Activated naive CD8-positive, alpha-beta T cell treated with anti-CD3 and anti-CD28 coated beads for 36 hours (primary cell): ENCODE results near the gene LETM1. TPM values are rescaled to one million over a fixed set of nuclear protein-coding genes. Genes with fewer than 3 reads are reported as not detected.

Source experiments
- DNase-seq: peaks from one replicate; pipeline ENCODE4 v3.0.0; 2021
- H3K27ac Mint-ChIP-seq: one replicate; pipeline ENCODE4 v1.8.0; 2022; ENCODE audit warnings: mild to moderate bottlenecking, moderate library complexity, mixed read lengths
- H3K27me3 Mint-ChIP-seq: one replicate; pipeline ENCODE4 v1.8.0; 2022; ENCODE audit warnings: mild to moderate bottlenecking, mixed read lengths
- H3K36me3 Mint-ChIP-seq: one replicate; pipeline ENCODE4 v1.8.0; 2021; ENCODE audit warnings: mild to moderate bottlenecking, mixed read lengths
- H3K4me1 Mint-ChIP-seq: one replicate; pipeline ENCODE4 v1.8.0; 2021; ENCODE audit warnings: mixed read lengths
- H3K4me3 Mint-ChIP-seq: one replicate; pipeline ENCODE4 v1.8.0; 2022; ENCODE audit warnings: mild to moderate bottlenecking, moderate library complexity, mixed read lengths
- H3K9me3 Mint-ChIP-seq: one replicate; pipeline ENCODE4 v1.8.0; 2022; ENCODE audit warnings: mixed read lengths
- total RNA-seq, 2 experiments: library from RNA; stranded (reverse); gene quantifications; one replicate each; pipeline ENCODE4 v1.2.3, GENCODE V29; 2021

The LETM1 gene
- 10 to 100 TPM; 76.6 to 77.3 TPM for total RNA-seq

DNA sequence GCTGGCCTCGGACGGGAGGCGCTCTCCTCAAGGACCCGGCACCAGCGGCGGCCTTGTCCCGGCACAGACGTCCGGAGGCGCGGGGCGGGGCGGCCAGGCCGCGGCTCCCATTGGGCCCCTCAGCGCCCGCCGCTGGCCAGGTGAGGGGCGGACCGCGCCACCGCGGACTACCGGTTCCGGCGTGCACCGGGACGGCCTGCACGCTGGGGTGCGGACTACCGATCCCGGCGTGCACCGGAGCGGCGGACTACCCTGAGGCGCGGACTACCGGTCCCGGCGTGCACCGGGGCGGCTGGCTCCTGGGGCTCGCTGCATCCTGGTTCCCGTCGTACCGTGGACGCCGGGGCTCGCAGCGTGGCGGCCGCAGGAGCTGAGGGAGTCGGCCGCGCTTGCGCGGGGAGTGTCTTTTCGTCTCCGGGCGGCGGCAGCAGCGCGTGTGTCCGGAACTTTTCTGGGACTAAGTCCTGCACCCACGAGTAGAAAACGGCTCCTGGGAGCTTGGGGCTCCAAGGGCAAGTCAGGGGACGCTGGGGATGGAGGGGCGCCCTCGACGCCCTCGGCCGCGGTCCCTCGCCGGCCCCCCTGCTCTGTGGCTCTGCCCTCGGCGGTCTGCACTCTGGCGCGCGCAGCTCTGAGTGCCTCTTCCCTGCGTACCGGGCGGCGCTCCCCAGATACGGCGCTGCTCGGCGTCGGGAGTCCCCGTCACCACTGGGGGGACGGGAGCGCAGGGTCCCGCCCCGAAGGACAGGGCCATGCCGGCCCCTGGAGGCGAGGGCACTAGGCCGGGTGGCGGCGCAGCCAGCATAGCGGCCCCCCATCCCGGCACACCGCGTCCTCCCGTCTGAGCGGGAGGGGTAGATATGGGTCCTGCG, at the start of gene LETM1:
Gene LETM1, minus strand, starts transcription at position 86 of the 872 bp plus-strand sequence. CDS start 206 bp downstream, outside the sequence.
- Mint-ChIP-seq H3K27ac (peak within 1 kb of the TSS; percentile 74), H3K9me3 (no peaks in the 10 kb centered on the region), H3K4me1 (peaks cover 36% of the 10 kb centered on the region), H3K36me3 (peaks cover 17% of the 10 kb centered on the region), H3K4me3 (peak within 1 kb of the TSS; percentile 90), H3K27me3 (no peaks in the 10 kb centered on the region)
- peak; percentile 97 for DNase-seq

DNA sequence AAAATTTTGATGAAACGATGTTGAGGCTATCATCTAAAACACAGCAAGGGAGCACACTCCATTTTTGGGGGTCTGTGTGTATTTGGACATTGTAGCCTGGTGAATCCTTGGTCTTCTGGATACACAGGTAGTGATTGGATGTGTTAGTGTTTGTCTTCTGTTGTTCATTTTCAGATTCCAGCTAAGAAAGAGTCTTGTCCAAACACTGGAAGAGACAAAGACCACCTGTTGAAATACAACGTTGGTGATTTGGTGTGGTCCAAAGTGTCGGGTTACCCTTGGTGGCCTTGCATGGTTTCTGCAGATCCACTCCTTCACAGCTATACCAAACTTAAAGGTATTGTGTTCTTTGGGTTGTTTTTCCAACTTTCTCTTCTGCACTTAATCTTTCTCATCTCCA, 48.1 kb upstream of the LETM1 start:
- Mint-ChIP-seq H3K4me1 (peaks cover 17% of the 10 kb centered on the region), H3K27me3 (no peaks in the 10 kb centered on the region), H3K27ac (no peak overlapping the region), H3K9me3 (no peaks in the 10 kb centered on the region), H3K36me3 (peaks cover 55% of the 10 kb centered on the region), H3K4me3 (no peak overlapping the region)
- DNase-seq, result no peak

DNA sequence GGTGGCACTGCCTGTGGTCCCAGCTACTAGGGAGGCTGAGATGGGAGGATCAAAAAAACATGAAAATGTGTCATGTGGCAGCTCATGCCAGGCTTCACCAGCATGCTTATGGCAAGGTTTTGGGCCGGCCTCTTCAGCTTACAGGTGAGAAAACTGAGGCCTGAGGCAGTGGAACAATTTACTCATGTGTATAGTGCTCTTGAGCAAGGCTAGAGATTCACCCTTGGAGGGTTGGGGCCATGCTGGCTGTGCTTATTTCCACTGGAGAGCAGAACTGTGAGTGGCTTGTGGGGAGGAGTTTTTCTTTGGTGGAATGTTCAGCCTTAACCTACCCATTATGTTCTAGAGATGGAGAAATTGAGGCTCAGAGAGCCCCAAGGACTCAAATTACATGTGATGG, 47.1 kb upstream of the LETM1 start:
- Mint-ChIP-seq H3K36me3 (peaks cover 51% of the 10 kb centered on the region), H3K27ac (no peak overlapping the region), H3K27me3 (no peaks in the 10 kb centered on the region), H3K4me1 (peaks cover 17% of the 10 kb centered on the region), H3K9me3 (no peaks in the 10 kb centered on the region), H3K4me3 (no peak overlapping the region)
- no peak for DNase-seq

DNA sequence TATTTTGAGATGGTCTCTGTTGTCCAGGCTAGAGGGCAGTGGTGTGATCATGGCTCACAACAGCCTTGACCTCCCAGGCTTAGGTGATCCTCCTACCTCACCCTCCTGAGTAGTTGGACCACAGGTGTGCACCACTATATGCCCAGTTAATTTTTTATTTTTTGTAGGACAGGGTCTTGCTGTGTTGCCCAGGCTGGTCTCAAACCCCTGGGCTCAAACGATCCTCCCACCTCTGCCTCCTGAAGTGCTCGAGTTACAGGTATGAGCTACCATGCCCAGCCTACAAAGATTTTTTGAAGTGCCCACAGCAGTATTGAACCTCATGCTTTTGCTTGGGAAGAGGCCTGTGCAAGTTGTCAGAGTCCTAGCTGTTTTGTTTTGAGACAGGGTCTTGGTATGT, 46.3 kb upstream of the LETM1 start:
- H3K9me3 Mint-ChIP-seq, result no peaks in the 10 kb centered on the region
- no peak overlapping the region for H3K4me3 Mint-ChIP-seq
- H3K27ac Mint-ChIP-seq, result no peak overlapping the region
- H3K27me3 Mint-ChIP-seq, result no peaks in the 10 kb centered on the region
- peaks cover 54% of the 10 kb centered on the region for H3K36me3 Mint-ChIP-seq
- peaks cover 17% of the 10 kb centered on the region for H3K4me1 Mint-ChIP-seq
- no peak for DNase-seq

DNA sequence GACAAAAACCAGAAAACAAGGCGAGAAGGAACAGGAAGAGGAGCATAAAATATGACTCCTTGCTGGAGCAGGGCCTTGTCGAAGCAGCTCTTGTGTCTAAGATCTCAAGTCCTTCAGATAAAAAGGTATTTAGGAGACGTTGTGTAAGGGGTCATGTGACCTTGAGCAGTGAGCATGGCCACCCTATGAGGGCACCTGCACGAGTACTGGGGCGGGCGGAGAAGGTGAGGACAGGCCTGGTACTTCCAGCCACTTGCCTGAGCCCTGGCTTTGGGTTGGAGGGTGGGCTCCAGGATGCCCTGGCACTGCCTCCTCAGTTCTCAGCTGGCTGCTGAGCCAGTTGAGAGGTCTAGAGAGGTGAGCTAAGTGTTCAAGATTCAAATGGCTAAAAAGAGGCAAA, 45.2 kb upstream of the LETM1 start:
- no peak overlapping the region for H3K27ac Mint-ChIP-seq
- H3K9me3 Mint-ChIP-seq, result no peaks in the 10 kb centered on the region
- peaks cover 21% of the 10 kb centered on the region for H3K4me1 Mint-ChIP-seq
- H3K4me3 Mint-ChIP-seq, result no peak overlapping the region
- H3K36me3 Mint-ChIP-seq, result peaks cover 51% of the 10 kb centered on the region
- H3K27me3 Mint-ChIP-seq, result no peaks in the 10 kb centered on the region
- DNase-seq, result no peak

DNA sequence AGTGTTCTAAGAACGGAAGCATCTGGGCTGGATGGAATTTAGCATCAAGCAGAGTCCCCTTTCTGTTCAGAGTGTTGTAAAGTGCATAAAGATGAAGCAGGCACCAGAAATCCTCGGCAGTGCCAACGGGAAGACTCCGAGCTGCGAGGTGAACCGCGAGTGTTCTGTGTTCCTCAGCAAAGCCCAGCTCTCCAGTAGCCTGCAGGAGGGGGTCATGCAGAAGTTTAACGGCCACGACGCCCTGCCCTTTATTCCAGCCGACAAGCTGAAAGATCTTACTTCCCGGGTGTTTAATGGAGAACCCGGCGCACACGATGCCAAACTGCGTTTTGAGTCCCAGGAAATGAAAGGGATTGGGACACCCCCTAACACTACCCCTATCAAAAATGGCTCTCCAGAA, 44.7 kb upstream of the LETM1 start:
- Mint-ChIP-seq H3K9me3 (no peaks in the 10 kb centered on the region), H3K4me3 (no peak overlapping the region), H3K27ac (no peak overlapping the region), H3K27me3 (no peaks in the 10 kb centered on the region), H3K36me3 (peaks cover 48% of the 10 kb centered on the region), H3K4me1 (peaks cover 19% of the 10 kb centered on the region)
- DNase-seq, result no peak

DNA sequence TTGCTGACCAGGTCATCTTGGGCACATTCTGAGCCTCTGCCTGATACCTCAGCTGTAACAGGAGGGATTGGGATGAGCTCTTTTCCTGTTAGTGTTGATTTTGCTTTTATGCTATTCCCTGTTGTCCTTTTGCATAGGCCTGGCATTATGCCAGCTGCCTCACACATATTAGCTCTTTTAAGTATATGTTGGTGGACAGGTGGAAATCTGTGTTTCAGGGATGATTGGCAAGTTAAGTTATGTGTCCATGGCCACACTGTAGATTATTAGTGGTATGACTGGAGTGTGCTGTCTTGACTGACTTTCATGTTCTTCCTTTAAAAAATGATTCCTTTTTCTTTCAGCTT, 44.1 kb upstream of the LETM1 start:
- Mint-ChIP-seq H3K36me3 (peaks cover 43% of the 10 kb centered on the region), H3K27me3 (no peaks in the 10 kb centered on the region), H3K4me1 (peaks cover 17% of the 10 kb centered on the region), H3K27ac (no peak overlapping the region), H3K4me3 (no peak overlapping the region), H3K9me3 (no peaks in the 10 kb centered on the region)
- DNase-seq, result no peak

DNA sequence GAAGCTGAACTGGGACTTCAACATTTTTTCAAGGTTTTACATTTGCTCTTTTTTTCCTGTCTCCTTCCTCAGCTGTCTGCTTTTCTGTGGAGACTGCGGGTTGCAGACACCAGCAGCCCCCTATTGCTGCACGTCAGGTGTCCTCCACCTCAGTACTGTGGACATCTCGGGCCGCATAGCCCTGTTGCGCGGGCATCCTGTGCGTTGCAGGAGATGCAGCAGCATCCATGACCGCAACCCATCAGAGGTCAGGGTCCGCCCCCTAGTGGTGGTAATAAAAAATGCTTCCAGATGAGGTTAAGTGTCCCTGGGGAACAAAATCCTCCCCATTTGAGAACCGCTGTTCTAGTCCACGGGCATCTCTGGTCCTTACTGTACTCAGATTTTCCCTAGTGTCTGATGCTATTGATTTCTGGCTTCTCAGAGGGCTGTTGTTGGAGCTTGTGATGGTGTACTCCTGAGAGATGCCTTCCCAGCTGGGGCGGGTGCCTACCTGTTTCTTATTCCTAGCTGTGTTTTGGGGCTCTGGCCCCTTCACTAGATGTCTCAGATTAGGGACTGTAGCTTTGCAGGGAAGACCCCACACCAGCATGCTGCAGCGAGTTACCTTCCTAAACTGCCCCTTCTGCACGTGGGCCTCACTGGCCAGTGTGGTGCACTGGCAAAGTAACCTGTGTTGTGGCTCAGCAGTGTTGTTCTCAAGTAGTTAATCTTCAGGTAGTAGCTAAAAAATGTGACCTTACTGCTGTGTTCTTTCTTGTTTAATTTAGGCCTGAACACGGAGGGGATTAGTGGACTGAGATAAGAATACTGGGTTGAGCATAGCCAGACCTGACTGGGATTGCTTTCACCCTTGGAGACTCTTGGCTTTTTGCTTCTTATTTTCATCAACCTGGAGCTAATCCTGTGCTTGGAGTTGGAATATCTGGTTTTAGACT, 43.5 kb upstream of the LETM1 start:
- peaks cover 43% of the 10 kb centered on the region for H3K36me3 Mint-ChIP-seq
- H3K27me3 Mint-ChIP-seq, result no peaks in the 10 kb centered on the region
- peak; percentile 66 for DNase-seq
- no peaks in the 10 kb centered on the region for H3K9me3 Mint-ChIP-seq
- H3K4me1 Mint-ChIP-seq, result peaks cover 16% of the 10 kb centered on the region
- no peak overlapping the region for H3K4me3 Mint-ChIP-seq
- no peak overlapping the region for H3K27ac Mint-ChIP-seq

DNA sequence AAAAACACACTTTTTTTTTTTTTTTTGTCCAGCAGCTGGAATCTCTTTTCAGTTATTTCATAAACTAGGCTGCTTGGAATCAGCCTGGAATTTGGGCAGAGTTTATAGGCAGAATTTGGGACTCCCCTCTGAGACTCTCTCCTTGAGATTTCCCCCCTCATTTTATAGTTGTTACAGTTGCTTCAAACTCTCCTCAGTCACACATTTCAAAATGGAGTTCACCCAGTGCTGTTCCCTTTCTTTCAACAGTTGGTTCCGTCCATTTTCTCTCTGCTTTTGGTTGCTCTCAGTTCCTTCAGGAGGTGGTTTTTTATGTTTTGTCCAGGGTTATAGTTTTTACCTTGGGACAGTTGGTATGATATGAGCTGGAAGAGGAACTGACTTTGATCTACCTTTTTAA, 42.7 kb upstream of the LETM1 start:
- no peak for DNase-seq
- no peaks in the 10 kb centered on the region for H3K27me3 Mint-ChIP-seq
- no peaks in the 10 kb centered on the region for H3K9me3 Mint-ChIP-seq
- H3K27ac Mint-ChIP-seq, result no peak overlapping the region
- peaks cover 16% of the 10 kb centered on the region for H3K4me1 Mint-ChIP-seq
- no peak overlapping the region for H3K4me3 Mint-ChIP-seq
- peaks cover 46% of the 10 kb centered on the region for H3K36me3 Mint-ChIP-seq

DNA sequence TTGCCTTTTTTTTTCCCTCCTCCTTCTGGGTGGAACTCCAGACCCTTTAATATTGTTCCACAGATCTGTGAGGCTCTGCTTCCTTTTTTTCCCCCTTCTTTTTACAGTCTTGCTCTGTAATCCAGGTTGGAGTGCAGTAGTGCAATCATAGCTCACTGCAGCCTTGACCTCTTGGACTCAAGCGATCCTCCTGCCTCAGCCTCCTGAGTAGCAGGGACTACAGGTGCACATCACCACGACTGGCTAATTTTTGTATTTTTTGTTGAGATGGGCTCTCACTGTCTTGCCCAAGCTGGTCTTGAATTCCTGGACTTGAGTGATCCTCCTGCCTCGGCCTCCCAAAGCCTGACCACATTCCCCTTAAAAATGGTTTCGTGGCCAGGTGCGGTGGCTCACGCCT, 42.1 kb upstream of the LETM1 start:
- DNase-seq, result no peak
- no peak overlapping the region for H3K4me3 Mint-ChIP-seq
- no peaks in the 10 kb centered on the region for H3K27me3 Mint-ChIP-seq
- no peak overlapping the region for H3K27ac Mint-ChIP-seq
- no peaks in the 10 kb centered on the region for H3K9me3 Mint-ChIP-seq
- H3K4me1 Mint-ChIP-seq, result peaks cover 14% of the 10 kb centered on the region
- peaks cover 42% of the 10 kb centered on the region for H3K36me3 Mint-ChIP-seq

DNA sequence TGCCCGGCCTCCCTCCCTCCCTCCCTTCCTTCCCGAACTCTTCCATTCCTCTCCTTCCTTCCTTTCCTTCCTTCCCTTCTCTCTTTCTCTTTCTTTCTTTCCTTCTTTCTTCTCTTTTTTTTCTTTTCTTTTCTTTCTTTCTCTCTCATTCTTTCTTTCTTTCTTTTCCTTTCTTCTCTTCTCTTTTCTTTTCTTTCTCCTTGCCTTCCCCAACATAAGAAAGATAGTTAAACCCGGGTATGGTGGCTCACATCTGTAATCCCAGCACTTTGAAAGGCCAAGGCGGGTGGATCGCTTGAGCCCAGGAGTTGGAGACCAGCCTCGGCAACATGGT, 40.7 kb upstream of the LETM1 start:
- Mint-ChIP-seq H3K27ac (no peak overlapping the region), H3K4me1 (peaks cover 12% of the 10 kb centered on the region)

DNA sequence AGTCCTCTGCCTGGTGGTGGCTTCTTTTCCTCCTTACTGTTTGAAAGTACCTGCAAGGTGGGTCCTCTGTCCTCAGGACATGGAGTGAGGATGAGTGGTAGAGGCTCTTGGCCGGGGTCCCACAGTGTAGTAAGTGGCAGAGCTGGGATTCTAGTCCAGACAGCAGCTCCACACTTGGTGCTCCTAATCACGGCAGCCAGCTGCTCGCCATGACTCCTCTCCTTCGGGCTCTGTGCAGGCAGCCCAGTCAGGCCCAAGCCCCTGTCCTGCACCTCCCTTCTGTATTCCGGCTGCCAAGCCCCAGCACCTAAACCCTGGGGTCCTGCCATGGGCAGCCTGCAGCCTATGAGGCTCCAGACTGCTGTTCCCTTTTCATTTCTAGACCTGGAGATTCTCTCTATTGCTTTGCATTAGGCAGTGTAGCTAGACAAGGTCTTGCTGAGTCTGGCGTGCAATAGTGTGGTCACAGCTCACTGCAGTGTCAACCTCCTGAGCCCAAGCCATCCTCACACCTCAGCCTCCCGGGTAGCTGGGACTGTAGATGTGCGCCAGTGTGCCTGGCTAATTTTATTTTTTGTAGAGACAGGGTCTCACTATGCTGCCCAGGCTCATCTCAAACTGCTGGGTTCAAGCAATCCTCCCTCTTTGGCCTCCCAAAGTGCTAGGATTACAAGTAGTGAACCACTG, 40.2 kb upstream of the LETM1 start:
- H3K9me3 Mint-ChIP-seq, result no peaks in the 10 kb centered on the region
- H3K36me3 Mint-ChIP-seq, result peaks cover 41% of the 10 kb centered on the region
- H3K27me3 Mint-ChIP-seq, result no peaks in the 10 kb centered on the region
- no peak overlapping the region for H3K27ac Mint-ChIP-seq
- DNase-seq, result no peak
- H3K4me1 Mint-ChIP-seq, result peaks cover 12% of the 10 kb centered on the region
- no peak overlapping the region for H3K4me3 Mint-ChIP-seq

More for the DNA sequence above, 40.7 kb upstream of the LETM1 start:
- Mint-ChIP-seq H3K27me3 (no peaks in the 10 kb centered on the region), H3K36me3 (peaks cover 40% of the 10 kb centered on the region), H3K9me3 (no peaks in the 10 kb centered on the region), H3K4me3 (no peak overlapping the region)
- no peak for DNase-seq

DNA sequence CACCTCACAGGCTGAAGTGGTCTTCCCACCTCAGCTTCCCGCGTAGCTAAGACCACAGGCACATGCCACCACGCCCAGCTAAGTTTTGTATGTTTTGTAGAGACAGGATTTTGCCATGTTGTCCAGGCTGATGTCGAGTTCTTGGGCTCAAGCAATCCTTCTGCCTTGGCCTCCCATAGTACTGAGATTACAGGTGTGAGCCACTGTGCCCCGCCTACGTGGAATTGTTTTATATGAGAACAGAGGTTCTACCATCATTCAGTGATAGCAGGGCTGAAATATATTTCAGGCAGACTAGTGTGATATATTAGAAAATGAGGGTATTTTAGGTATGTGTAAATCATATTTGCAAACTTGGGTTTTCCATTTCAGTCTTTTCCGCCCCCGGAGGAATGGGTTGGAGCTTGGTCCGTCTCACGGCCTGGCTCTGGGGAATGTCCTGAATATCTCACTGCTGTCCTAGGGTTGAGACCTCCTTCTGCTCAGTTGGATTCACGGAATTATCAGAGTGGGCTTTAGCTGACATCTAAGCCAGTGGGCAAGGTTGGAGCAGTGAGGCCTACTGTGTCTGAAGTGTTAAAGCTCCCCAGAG, 35.1 kb upstream of the LETM1 start:
- Mint-ChIP-seq H3K27me3 (no peaks in the 10 kb centered on the region), H3K4me1 (peaks cover 7% of the 10 kb centered on the region), H3K27ac (no peak overlapping the region), H3K4me3 (no peak overlapping the region), H3K9me3 (no peaks in the 10 kb centered on the region), H3K36me3 (peaks cover 35% of the 10 kb centered on the region)
- DNase-seq, result no peak

DNA sequence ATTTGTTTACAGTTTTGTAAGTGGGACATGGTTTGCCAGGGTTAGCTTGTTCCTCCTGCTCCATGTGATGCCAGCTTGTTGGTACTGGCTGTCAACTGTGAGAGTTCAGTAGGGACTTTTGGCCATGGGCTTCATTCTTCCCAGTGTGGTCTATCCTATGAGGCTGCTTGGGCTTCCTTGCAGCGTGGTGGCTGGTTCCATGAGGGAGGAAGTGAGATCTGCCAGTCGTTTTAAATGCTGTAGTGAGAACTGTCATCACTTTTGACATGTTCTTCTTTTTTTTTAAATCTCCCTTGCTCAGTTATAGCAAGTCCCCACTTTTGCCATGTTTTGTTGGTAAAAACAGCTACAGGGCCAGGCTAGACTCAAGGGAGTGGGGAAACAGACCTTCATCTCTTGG, 31.1 kb upstream of the LETM1 start:
- DNase-seq, result no peak
- H3K36me3 Mint-ChIP-seq, result peaks cover 28% of the 10 kb centered on the region
- no peaks in the 10 kb centered on the region for H3K27me3 Mint-ChIP-seq
- H3K27ac Mint-ChIP-seq, result no peak overlapping the region
- H3K4me1 Mint-ChIP-seq, result peaks cover 14% of the 10 kb centered on the region
- H3K4me3 Mint-ChIP-seq, result no peak overlapping the region
- no peaks in the 10 kb centered on the region for H3K9me3 Mint-ChIP-seq

DNA sequence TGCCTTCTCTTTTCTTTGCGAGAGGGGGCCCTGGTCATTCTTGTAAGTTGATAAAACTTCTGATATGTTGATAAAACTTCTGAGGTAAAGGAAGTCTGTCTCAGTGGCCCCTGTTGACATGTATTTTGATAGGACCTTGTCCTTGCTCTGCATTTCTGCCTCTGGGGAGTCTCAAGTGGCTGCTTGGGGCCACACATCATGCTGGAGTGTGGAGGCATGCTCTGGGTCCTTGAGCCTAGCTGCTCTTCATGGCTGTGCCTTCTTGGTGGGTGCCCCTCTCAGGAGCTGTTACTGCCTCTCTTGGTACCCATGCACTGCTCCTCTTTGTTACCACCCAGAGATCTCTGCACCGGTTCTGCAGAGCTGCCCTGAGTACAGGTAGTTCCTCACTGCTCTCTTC, 29.5 kb upstream of the LETM1 start:
- peaks cover 39% of the 10 kb centered on the region for H3K36me3 Mint-ChIP-seq
- no peak overlapping the region for H3K27ac Mint-ChIP-seq
- peaks cover 14% of the 10 kb centered on the region for H3K4me1 Mint-ChIP-seq
- no peak overlapping the region for H3K4me3 Mint-ChIP-seq
- no peaks in the 10 kb centered on the region for H3K27me3 Mint-ChIP-seq
- no peaks in the 10 kb centered on the region for H3K9me3 Mint-ChIP-seq
- no peak for DNase-seq
